K562 (cell line): ENCODE data around the gene TOM1. TPM values are rescaled to one million over a fixed set of nuclear protein-coding genes. Genes with fewer than 3 reads are reported as not detected.

Source experiments
- ATAC-seq: fragments of 200-7000 bp; cut with Tn5 transposase; 3 replicates; pipeline ENCODE4 v1.9.1; 2020; ENCODE audit warnings: moderate library complexity
- BruUV-seq: library from RNA; stranded (reverse); fragments of 400-500 nt; replicated peaks from 2 replicates; lab custom pipeline; 2021; lab: Mats Ljungman, UMichigan
- CTCF ChIA-PET: fragments of 300-600 bp; formaldehyde crosslinking; extraction: SDS; loops from one replicate; lab custom pipeline; 2021; ENCODE audit warnings: low intra/inter-chr PET ratio; lab: Yijun Ruan, JAX
- POLR2A ChIA-PET: fragments of 300-600, 350-650 bp; sonication (Branson Sonifier 250); formaldehyde crosslinking; extraction: SDS; loops from one replicate; lab custom pipeline; 2021; ENCODE audit warnings: antibody characterized with exemption, inconsistent platforms; lab: Yijun Ruan, JAX
- DNase-seq, 4 experiments: peaks; one replicate each; pipeline versions ENCODE4 v3.0.0 to v3.0.0-alpha.2; 2011 to 2018; ENCODE audit warnings: low spot score in 3 of 4, mixed read lengths in 3 of 4; ENCODE audit errors: extremely low read depth in 1 of 4
- FAIRE-seq: peaks from 2 replicates; lab custom pipeline; 2011; peaks lifted over from hg19 to GRCh38; lab: Jason Lieb, UNC
- H2AFZ ChIP-seq: 2 replicates; pipeline ENCODE4 v1.6.0; 2011; ENCODE audit warnings: low read depth, low read length, control low read depth, inconsistent platforms
- H3K27ac ChIP-seq: fragments of 200-600 bp; 3 replicates; pipeline ENCODE4 v1.8.0; 2011; ENCODE audit warnings: low read depth, mild to moderate bottlenecking, control low read depth, inconsistent platforms, low read length, moderate library complexity, mixed read lengths; ENCODE audit errors: extremely low read depth
- H3K27me3 ChIP-seq, 2 experiments: fragments of 300-600 bp in 1 of 2; 2 replicates in 1 of 2; 3 replicates in 1 of 2; pipeline versions ENCODE4 v1.6.0 to v1.8.0; 2011; ENCODE audit warnings: inconsistent platforms in 2 of 2, low read length in 2 of 2, mild to moderate bottlenecking in 1 of 2, mixed read lengths in 1 of 2, moderate library complexity in 1 of 2; ENCODE audit not compliant: control insufficient read depth in 2 of 2, insufficient read depth in 2 of 2
- H3K36me3 ChIP-seq: fragments of 300-600 bp; 3 replicates; pipeline ENCODE4 v1.8.0; 2011; ENCODE audit warnings: mild to moderate bottlenecking, low read length, inconsistent platforms; ENCODE audit not compliant: control insufficient read depth, insufficient read depth
- H3K4me1 ChIP-seq, 2 experiments: fragments of 200-600 bp in 1 of 2; replicated peaks in 1 of 2; 2 replicates in 1 of 2; 3 replicates in 1 of 2; pipeline versions ENCODE4 v1.5.1 to v1.8.0; 2011; ENCODE audit warnings: inconsistent platforms in 2 of 2, low read length in 2 of 2, mild to moderate bottlenecking in 1 of 2, mixed read lengths in 1 of 2, moderate library complexity in 1 of 2; ENCODE audit not compliant: control insufficient read depth in 2 of 2, insufficient read depth in 2 of 2
- H3K4me2 ChIP-seq: 2 replicates; pipeline ENCODE4 v1.6.1; 2011; ENCODE audit warnings: low read length, control low read depth, inconsistent platforms, mixed read lengths; ENCODE audit not compliant: insufficient read depth
- H3K4me3 ChIP-seq: fragments of 200-600 bp; sonication (generic), shearing (Covaris generic); 2 replicates; pipeline ENCODE4 v1.5.1; 2016; ENCODE audit warnings: control low read depth, inconsistent platforms
- H3K79me2 ChIP-seq: fragments of 200-600 bp; 3 replicates; pipeline ENCODE4 v1.8.0; 2011; ENCODE audit warnings: low read length, inconsistent platforms; ENCODE audit not compliant: control insufficient read depth, insufficient read depth
- H3K9ac ChIP-seq, 2 experiments: 2 replicates each; pipeline versions ENCODE4 v1.6.0 to v1.6.1; 2011; ENCODE audit warnings: low read depth in 2 of 2, low read length in 2 of 2, control low read depth in 1 of 2, inconsistent platforms in 1 of 2, mild to moderate bottlenecking in 1 of 2, mixed read lengths in 1 of 2; ENCODE audit not compliant: insufficient read depth in 1 of 2
- H3K9me1 ChIP-seq: one replicate; pipeline ENCODE4 v1.6.0; 2011; ENCODE audit warnings: inconsistent platforms, mild to moderate bottlenecking, low read length, moderate library complexity; ENCODE audit not compliant: control insufficient read depth, insufficient read depth
- H3K9me3 ChIP-seq: replicated peaks from 2 replicates; pipeline ENCODE4 v1.5.1; 2011; ENCODE audit warnings: low read depth, low read length, inconsistent platforms; ENCODE audit not compliant: control insufficient read depth, insufficient read depth
- H4K20me1 ChIP-seq: replicated peaks from 2 replicates; pipeline ENCODE4 v1.6.1; 2011; ENCODE audit warnings: low read length, inconsistent platforms, mixed read lengths; ENCODE audit not compliant: control insufficient read depth, insufficient read depth
- YY1 ChIP-seq, 3 experiments: IDR thresholded peaks; 2 replicates each; pipeline ENCODE4 v1.6.1; 2011; ENCODE audit warnings: low read length in 2 of 3, mild to moderate bottlenecking in 2 of 3, moderate library complexity in 2 of 3, borderline replicate concordance in 1 of 3, control low read depth in 1 of 3, low read depth in 1 of 3; ENCODE audit not compliant: insufficient read depth in 3 of 3, insufficient replicate concordance in 2 of 3, control insufficient read depth in 1 of 3, insufficient read length in 1 of 3; ENCODE audit errors: extremely low read depth in 1 of 3
- ZFX ChIP-seq: sonication (generic); formaldehyde crosslinking; IDR thresholded peaks from 2 replicates; pipeline ENCODE4 v1.8.0; 2022; ENCODE audit warnings: mild to moderate bottlenecking, missing genetic modification reagents, moderate library complexity
- WGBS: fragments of 100-300 bp; shearing (Covaris generic); methylation state at CpG from one replicate; pipeline ENCODE4 v1.1.6; 2016; ENCODE audit warnings: low coverage, mixed read lengths; ENCODE audit not compliant: insufficient coverage; ENCODE audit errors: missing lambda C conversion rate; 5-methylcytosine and 5-hydroxymethylcytosine counted together
- in situ Hi-C: fragments of 300-500 bp; cut with MboI; formaldehyde crosslinking; loops from 4 replicates; pipeline ENCODE4 v1.15.0; 2018; ENCODE audit warnings: inconsistent platforms, mixed read lengths
- intact Hi-C: fragments of 100-400 bp; cut with micrococcal nuclease; formaldehyde crosslinking; loops from 2 replicates; pipeline ENCODE4 v1.14.2; 2022
- polyA plus RNA-seq, 8 experiments: library from polyadenylated mRNA; depleted of rRNA in 4 of 8; stranded (reverse) in 5 of 8; unstranded in 3 of 8; fragments of >200 nt; fragmentation: Nextera tagmentation in 2 of 8; fragmentation: Illumina TruSeq in 1 of 8; extraction: Ambion mirVana in 2 of 8; extraction: Trizol in 1 of 8; gene quantifications; 2 replicates each; pipeline versions ENCODE4 v1.2.1 to v1.2.3, GENCODE V29; 2011 to 2014; ENCODE audit warnings: inconsistent platforms in 1 of 8, missing spikeins in 1 of 8
- total RNA-seq, 7 experiments: library from RNA; depleted of rRNA in 6 of 7; stranded (reverse); fragments of >200 nt in 6 of 7; fragmentation: Illumina TruSeq in 2 of 7; extraction: Trizol in 2 of 7; gene quantifications; 2 replicates each; pipeline versions ENCODE4 v1.2.1 to v1.2.3, GENCODE V29; 2011 to 2021; ENCODE audit warnings: low replicate concordance in 1 of 7
- TF ChIP-seq, protein P1 (sequence below): fragments of 200-600 bp; sonication (generic); IDR thresholded peaks from one replicate; pipeline ENCODE4 v1.6.1; 2012; ENCODE audit warnings: mild to moderate bottlenecking, low read depth, low read length, inconsistent platforms

The TOM1 gene
- total and polyA plus RNA-seq, 9 of the 15 experiments (the other 6 are each of a cell fraction or from before 2014, with no cell fraction given): 0.64 to 20.6 (median 12.0) TPM

DNA sequence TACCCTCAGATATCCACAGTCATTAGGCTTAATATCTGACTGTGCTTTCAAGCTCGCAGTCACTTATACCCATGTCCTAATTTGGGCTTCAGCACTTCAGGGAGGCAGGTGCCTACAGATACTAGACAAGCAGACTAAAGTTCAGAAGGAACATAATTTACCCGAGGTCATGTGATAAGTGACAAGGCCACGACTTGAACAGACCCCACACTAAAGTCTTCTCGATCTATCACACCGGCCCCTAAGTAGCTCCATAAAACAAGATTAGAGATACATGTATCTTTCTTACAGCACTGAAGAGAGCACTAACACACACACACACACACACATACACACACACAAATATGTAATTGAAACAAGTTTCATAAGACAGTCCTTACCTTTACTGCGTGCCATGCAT, 32.6 kb downstream of the TOM1 start:
- Histone ChIP-seq H3K27ac (no peak overlapping the region), H3K27me3 (no peaks in the 10 kb centered on the region), H3K9me1 (no peaks in the 10 kb centered on the region), H2AFZ (no peak overlapping the region), H3K9me3 (no peaks in the 10 kb centered on the region), H3K4me1 (peaks cover 2 to 15% of the 10 kb centered on the region in 2 experiments; a peak in 2 of 5 replicates), H3K4me2 (no peak overlapping the region), H3K36me3 (peaks cover 48% of the 10 kb centered on the region; the same call in 2 of the 3 replicates), H3K9ac (no peak overlapping the region), H4K20me1 (no peaks in the 10 kb centered on the region), H3K4me3 (no peak overlapping the region), H3K79me2 (no peaks in the 10 kb centered on the region)
- BruUV-seq: no TSS peak
- DNase-seq (no peak), ATAC-seq (no peak), FAIRE-seq (no peak)
- WGBS: 51% methylated on average over 6 of the region's 6 CpGs
- ChIA-PET CTCF (no interaction called here), POLR2A (no interaction called here)
- in situ Hi-C loops: no loop called here
- intact Hi-C loops: no loop called here
- TF ChIP-seq YY1 (IDR thresholded peaks at IDR 0.05; ENCODE audit: borderline replicate concordance in 1 of 3, control insufficient read depth in 1 of 3, extremely low read depth in 1 of 3, insufficient read depth in 3 of 3, insufficient read length in 1 of 3, insufficient replicate concordance in 2 of 3, low read depth in 1 of 3, low read length in 2 of 3): no peak

DNA sequence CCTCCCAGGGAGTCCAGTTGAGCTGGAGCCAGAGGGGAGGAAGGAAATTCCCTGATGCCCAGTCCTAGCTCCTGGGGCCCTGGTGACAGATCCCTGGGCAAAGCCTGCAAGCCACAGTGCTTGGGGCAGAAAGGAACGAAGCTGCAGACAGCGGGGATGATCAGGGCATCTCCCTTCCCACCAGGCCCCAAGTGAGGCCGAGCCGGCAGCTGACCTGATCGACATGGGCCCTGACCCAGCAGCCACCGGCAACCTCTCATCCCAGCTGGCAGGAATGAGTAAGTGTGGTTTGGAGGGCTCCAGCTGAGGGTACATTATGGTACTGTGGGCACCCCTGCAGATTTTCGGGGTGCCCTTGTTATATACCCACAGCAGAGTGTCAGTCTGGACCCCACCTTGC, 33.5 kb downstream of the TOM1 start:
- no peak for FAIRE-seq
- no peak for ATAC-seq
- in situ Hi-C loops (no loop called here), intact Hi-C loops (no loop called here)
- Histone ChIP-seq H3K27ac (no peak overlapping the region), H3K9me3 (no peaks in the 10 kb centered on the region), H3K4me1 (peaks cover 2 to 15% of the 10 kb centered on the region in 2 experiments; a peak in 2 of 5 replicates), H3K4me3 (no peak overlapping the region), H3K36me3 (peaks cover 41% of the 10 kb centered on the region; the same call in 2 of the 3 replicates), H4K20me1 (no peaks in the 10 kb centered on the region), H3K79me2 (no peaks in the 10 kb centered on the region), H3K27me3 (no peaks in the 10 kb centered on the region), H3K4me2 (no peak overlapping the region), H3K9me1 (no peaks in the 10 kb centered on the region), H3K9ac (peak overlapping the region in 1 of 2 experiments; percentile 43; a peak in 1 of 4 replicates), H2AFZ (no peak overlapping the region)
- WGBS: 86% methylated on average over 3 of the region's 7 CpGs
- POLR2A ChIA-PET: interaction anchor here (1.0 kb wide), 2 partner anchors 9 to 27 kb away, joined by 3 read pairs; no protein-coding TSS in a partner anchor
- BruUV-seq: no TSS peak
- CTCF ChIA-PET: no interaction called here
- no peak for DNase-seq
- TF ChIP-seq ZFX (CRISPR knock-in tag): no peak
- TF ChIP-seq, protein P1, sequence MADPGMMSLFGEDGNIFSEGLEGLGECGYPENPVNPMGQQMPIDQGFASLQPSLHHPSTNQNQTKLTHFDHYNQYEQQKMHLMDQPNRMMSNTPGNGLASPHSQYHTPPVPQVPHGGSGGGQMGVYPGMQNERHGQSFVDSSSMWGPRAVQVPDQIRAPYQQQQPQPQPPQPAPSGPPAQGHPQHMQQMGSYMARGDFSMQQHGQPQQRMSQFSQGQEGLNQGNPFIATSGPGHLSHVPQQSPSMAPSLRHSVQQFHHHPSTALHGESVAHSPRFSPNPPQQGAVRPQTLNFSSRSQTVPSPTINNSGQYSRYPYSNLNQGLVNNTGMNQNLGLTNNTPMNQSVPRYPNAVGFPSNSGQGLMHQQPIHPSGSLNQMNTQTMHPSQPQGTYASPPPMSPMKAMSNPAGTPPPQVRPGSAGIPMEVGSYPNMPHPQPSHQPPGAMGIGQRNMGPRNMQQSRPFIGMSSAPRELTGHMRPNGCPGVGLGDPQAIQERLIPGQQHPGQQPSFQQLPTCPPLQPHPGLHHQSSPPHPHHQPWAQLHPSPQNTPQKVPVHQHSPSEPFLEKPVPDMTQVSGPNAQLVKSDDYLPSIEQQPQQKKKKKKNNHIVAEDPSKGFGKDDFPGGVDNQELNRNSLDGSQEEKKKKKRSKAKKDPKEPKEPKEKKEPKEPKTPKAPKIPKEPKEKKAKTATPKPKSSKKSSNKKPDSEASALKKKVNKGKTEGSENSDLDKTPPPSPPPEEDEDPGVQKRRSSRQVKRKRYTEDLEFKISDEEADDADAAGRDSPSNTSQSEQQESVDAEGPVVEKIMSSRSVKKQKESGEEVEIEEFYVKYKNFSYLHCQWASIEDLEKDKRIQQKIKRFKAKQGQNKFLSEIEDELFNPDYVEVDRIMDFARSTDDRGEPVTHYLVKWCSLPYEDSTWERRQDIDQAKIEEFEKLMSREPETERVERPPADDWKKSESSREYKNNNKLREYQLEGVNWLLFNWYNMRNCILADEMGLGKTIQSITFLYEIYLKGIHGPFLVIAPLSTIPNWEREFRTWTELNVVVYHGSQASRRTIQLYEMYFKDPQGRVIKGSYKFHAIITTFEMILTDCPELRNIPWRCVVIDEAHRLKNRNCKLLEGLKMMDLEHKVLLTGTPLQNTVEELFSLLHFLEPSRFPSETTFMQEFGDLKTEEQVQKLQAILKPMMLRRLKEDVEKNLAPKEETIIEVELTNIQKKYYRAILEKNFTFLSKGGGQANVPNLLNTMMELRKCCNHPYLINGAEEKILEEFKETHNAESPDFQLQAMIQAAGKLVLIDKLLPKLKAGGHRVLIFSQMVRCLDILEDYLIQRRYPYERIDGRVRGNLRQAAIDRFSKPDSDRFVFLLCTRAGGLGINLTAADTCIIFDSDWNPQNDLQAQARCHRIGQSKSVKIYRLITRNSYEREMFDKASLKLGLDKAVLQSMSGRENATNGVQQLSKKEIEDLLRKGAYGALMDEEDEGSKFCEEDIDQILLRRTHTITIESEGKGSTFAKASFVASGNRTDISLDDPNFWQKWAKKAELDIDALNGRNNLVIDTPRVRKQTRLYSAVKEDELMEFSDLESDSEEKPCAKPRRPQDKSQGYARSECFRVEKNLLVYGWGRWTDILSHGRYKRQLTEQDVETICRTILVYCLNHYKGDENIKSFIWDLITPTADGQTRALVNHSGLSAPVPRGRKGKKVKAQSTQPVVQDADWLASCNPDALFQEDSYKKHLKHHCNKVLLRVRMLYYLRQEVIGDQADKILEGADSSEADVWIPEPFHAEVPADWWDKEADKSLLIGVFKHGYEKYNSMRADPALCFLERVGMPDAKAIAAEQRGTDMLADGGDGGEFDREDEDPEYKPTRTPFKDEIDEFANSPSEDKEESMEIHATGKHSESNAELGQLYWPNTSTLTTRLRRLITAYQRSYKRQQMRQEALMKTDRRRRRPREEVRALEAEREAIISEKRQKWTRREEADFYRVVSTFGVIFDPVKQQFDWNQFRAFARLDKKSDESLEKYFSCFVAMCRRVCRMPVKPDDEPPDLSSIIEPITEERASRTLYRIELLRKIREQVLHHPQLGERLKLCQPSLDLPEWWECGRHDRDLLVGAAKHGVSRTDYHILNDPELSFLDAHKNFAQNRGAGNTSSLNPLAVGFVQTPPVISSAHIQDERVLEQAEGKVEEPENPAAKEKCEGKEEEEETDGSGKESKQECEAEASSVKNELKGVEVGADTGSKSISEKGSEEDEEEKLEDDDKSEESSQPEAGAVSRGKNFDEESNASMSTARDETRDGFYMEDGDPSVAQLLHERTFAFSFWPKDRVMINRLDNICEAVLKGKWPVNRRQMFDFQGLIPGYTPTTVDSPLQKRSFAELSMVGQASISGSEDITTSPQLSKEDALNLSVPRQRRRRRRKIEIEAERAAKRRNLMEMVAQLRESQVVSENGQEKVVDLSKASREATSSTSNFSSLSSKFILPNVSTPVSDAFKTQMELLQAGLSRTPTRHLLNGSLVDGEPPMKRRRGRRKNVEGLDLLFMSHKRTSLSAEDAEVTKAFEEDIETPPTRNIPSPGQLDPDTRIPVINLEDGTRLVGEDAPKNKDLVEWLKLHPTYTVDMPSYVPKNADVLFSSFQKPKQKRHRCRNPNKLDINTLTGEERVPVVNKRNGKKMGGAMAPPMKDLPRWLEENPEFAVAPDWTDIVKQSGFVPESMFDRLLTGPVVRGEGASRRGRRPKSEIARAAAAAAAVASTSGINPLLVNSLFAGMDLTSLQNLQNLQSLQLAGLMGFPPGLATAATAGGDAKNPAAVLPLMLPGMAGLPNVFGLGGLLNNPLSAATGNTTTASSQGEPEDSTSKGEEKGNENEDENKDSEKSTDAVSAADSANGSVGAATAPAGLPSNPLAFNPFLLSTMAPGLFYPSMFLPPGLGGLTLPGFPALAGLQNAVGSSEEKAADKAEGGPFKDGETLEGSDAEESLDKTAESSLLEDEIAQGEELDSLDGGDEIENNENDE: no peak
